SU-DHL-6 (cell line): ENCODE results near the gene NLGN3.

Source experiments
- CTCF ChIP-seq: fragments of 200-600 bp; sonication (generic); IDR thresholded peaks from one replicate; pipeline ENCODE4 v1.5.1; 2017; ENCODE audit warnings: antibody characterized with exemption, mild to moderate bottlenecking, low read length, moderate library complexity; ENCODE audit not compliant: insufficient read depth, poor library complexity, severe bottlenecking
- EZH2phosphoT487 ChIP-seq: fragments of 200-600 bp; sonication (generic), shearing (Covaris generic); conservative IDR thresholded peaks from 2 replicates; pipeline ENCODE4 v1.6.1; 2018; ENCODE audit warnings: mild to moderate bottlenecking, antibody characterized with exemption, low read length, moderate library complexity, mixed read lengths

- TF ChIP-seq EZH2phosphoT487: no peak
- no peak for TF ChIP-seq CTCF
Observed at GRCh38 chrX:71167031-71167781, 22.6 kb downstream of the NLGN3 start.
